GM12864 (cell line): ENCODE measurements around the gene KCNA2.

ENCODE experiments used
- DNase-seq: peaks from one replicate; pipeline ENCODE4 v3.0.0-alpha.2; 2011; ENCODE audit warnings: low read depth
- H3K4me3 ChIP-seq: 2 replicates; pipeline ENCODE4 v1.5.1; 2011; ENCODE audit warnings: mild to moderate bottlenecking, low read depth, low read length, control low read depth
- TF ChIP-seq, protein P1 (sequence below): IDR thresholded peaks from 2 replicates; pipeline ENCODE4 v1.5.1; 2011; ENCODE audit warnings: low read depth, mild to moderate bottlenecking, moderate library complexity, low read length, control low read depth, inconsistent platforms; ENCODE audit errors: missing control alignments

The KCNA2 gene

DNA sequence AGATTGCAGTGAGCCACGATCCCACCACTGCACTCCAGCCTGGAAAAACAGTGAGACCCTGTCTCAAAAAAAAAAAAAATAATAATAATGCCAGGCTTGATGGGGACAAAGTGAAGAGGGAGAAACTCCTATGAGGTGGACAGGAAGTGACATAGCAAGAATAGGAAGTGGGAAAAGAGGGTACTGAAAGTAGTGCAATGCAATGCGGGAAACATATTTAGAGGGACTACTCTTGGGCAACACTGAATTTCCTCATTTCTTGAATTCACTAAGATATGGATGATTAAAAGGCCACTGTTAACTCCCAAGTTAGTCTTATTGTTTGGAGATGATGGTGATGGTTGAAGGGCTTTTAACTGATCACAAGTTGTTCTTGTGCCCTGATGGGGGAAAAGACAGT is 21.6 kb upstream of the KCNA2 start:
- H3K4me3 ChIP-seq, result no peak overlapping the region
- TF ChIP-seq, protein P1, sequence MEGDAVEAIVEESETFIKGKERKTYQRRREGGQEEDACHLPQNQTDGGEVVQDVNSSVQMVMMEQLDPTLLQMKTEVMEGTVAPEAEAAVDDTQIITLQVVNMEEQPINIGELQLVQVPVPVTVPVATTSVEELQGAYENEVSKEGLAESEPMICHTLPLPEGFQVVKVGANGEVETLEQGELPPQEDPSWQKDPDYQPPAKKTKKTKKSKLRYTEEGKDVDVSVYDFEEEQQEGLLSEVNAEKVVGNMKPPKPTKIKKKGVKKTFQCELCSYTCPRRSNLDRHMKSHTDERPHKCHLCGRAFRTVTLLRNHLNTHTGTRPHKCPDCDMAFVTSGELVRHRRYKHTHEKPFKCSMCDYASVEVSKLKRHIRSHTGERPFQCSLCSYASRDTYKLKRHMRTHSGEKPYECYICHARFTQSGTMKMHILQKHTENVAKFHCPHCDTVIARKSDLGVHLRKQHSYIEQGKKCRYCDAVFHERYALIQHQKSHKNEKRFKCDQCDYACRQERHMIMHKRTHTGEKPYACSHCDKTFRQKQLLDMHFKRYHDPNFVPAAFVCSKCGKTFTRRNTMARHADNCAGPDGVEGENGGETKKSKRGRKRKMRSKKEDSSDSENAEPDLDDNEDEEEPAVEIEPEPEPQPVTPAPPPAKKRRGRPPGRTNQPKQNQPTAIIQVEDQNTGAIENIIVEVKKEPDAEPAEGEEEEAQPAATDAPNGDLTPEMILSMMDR, result no peak
- DNase-seq, result no peak

DNA sequence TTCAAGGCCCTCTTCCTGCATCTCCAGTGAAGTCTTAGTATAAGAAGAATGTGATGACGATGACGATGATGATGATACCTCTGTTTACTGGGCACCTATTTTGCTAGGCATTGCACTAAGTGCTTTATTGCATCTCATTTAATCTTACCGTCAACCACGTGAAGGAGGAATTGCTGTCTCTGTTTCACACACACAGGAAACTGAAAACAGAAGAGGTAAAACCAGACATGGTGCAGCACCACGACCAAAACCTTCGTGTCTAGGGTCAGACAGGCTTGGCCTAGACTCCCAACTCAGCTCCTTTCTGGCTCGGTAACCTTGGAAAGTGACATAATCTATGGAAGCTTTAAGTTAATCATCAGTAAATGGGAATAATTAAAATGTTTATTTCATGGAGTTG is 20.7 kb upstream of the KCNA2 start:
- peak; percentile 29 for DNase-seq
- H3K4me3 ChIP-seq, result no peak overlapping the region
- TF ChIP-seq, protein P1, result no peak

DNA sequence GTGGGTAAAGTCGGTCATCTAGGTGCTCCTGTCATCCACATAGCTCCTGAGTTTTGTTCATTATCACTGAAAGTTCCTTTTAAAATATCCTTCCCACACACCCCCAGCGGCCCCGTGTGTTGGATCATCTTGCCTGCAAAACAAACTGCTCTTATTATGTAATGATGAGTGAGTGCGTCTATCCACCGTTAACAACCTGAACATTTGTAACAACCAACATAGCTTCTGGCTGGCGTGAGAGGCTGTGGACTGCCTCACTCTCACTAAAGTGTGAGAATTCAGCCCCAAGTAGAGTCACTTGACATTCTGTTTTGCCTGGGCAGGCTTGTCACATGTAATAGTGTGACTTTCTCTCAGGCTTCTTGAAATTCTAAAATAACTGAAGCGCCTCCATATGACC is 14.5 kb upstream of the KCNA2 start:
- no peak overlapping the region for H3K4me3 ChIP-seq
- TF ChIP-seq, protein P1, result no peak
- DNase-seq, result no peak

DNA sequence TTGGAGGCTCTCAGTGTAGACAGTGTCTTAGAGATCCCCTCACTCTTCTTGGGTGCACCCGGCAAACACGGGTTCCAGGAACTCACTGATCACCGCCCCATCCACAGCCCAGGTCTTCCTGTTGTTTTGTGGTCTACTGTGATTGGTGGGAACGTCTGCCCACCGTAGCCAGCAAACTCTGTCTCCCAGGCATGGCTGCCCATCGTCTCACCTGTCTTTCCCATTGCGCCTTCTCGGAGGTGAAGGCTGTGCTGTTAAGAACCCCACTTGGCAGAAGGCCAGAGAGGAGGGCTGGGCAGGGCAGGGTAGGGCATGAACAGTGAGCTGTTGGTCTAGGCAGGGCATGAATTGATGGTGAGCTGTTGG is 14.1 kb upstream of the KCNA2 start:
- peak overlapping the region; percentile 66; the same call in 1 of the 2 replicates for H3K4me3 ChIP-seq
- DNase-seq, result no peak
- TF ChIP-seq, protein P1, result no peak

DNA sequence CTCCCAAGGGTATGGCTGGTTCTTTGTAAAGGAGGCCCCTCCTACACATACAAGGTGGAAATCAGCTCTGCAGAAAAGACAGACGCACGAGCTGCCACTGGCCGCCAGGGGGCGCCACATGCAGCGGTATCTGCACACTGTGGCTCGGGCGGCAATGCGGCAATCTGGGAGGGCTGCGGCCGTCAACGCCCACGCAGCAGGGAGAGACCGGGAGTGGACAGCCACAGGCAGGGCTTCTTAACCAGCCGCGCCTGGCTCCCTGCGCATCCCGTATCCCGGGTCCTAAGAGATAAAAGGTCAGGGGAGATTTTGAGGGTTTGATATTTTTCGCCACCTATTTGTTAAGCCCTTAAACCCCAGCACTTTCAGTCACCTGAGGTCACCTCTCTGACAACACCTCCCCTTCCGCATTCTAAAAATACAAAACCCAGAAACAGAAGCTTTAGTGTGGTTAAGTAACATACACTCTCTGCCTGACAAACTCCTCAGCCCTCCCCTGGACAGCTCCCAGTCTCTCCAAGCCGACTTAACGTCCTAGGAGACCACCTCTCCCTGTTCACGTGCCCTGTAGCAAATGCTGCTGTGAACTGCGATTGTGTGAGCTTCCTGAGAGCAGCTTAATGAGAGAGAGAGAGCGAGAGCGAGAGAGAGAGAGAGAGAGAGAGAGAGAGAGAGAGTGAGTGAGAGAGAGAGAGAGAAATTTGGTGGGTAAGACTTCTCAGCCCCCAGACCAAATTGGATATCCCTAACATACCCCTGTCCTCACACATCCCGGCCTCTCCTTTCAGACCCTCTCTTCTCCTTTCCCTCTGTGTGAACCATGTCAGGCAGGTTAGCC is 13.5 kb upstream of the KCNA2 start:
- TF ChIP-seq, protein P1, result peak; percentile 93
- peak overlapping the region; percentile 66 for H3K4me3 ChIP-seq
- peak; percentile 77 for DNase-seq

DNA sequence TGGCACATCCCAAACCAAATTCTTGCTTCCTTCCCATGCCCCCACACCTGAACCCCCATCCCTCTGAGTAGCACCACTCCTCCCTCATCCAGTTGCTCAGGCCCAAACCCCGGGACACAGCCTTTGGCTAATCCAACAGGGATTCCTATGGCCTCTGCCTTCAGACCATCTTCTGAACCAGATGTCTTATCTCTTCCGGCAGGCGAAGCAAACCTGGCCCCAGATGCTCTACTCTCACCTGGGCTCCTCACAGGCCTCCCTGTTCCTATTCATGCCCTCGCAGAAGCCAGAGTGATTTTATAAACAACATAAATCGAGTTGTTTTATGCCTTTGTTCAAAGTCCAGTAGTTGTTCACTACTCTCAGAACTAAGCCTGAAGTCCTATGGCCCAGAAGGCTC is 12.5 kb upstream of the KCNA2 start:
- no peak for DNase-seq
- TF ChIP-seq, protein P1, result no peak
- H3K4me3 ChIP-seq, result no peak overlapping the region

DNA sequence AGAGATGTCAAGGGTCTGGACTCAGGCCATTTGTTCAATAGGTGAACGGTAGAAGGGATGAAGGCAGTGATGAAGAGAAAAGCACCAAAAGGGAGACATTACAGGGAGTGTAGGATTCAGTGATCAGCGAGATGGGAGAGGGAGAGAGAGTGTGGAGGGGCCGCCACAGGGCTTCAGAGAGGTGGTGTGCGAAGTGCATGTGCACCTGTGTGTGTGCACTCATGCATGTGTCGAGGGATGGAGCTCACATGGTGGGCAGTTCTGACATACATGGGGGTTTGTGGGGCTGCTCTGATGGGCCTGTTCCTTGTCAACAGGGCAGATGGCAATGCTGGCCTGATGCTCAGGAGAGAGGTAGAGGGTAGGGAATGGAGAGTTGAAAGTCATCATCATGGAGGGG is 11.4 kb upstream of the KCNA2 start:
- TF ChIP-seq, protein P1, result no peak
- DNase-seq, result no peak
- H3K4me3 ChIP-seq, result no peak overlapping the region
